ENCODE measurements around the gene UGT1A8.

GRCh38 chr2:233711312-233712008 lies 94.0 kb downstream of the UGT1A8 start:
- TF ChIP-seq FOXM1 (IDR thresholded peaks at IDR 0.05; ENCODE audit: borderline replicate concordance): no peak
- TF ChIP-seq, protein P1, sequence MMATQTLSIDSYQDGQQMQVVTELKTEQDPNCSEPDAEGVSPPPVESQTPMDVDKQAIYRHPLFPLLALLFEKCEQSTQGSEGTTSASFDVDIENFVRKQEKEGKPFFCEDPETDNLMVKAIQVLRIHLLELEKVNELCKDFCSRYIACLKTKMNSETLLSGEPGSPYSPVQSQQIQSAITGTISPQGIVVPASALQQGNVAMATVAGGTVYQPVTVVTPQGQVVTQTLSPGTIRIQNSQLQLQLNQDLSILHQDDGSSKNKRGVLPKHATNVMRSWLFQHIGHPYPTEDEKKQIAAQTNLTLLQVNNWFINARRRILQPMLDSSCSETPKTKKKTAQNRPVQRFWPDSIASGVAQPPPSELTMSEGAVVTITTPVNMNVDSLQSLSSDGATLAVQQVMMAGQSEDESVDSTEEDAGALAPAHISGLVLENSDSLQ (IDR thresholded peaks at IDR 0.05): no peak
- TF ChIP-seq LEF1 (IDR thresholded peaks at IDR 0.05; ENCODE audit: borderline replicate concordance): no peak
- no peak for TF ChIP-seq NFRKB (IDR thresholded peaks at IDR 0.05)
- no peak for TF ChIP-seq TARDBP (IDR thresholded peaks at IDR 0.05)
- no peak for TF ChIP-seq L3MBTL2 (conservative IDR thresholded peaks at IDR 0.05)
- no peak for TF ChIP-seq FOXK2 (IDR thresholded peaks at IDR 0.05)
- no peak for TF ChIP-seq BHLHE40 (IDR thresholded peaks at IDR 0.05; ENCODE audit: borderline replicate concordance)
- TF ChIP-seq SP1 (IDR thresholded peaks at IDR 0.05): no peak
- no peak for TF ChIP-seq CTBP1 (IDR thresholded peaks at IDR 0.05; ENCODE audit: borderline replicate concordance)
- TF ChIP-seq FOXA1 (IDR thresholded peaks at IDR 0.05): no peak
- no peak for TF ChIP-seq ELF4 (IDR thresholded peaks at IDR 0.05)
- TF ChIP-seq HDGF (IDR thresholded peaks at IDR 0.05; ENCODE audit: borderline replicate concordance): no peak
